HG03432 (cell line): ENCODE data around the gene RALGPS1.
"Not testable (repeated sequence)": the region's sequence is repeated elsewhere in the genome, so short reads cannot be mapped to it uniquely, and the experiment has no call there.

Experiments used
- ATAC-seq: cut with Tn5 transposase; IDR thresholded peaks from one replicate; pipeline ENCODE4 v1.9.1; 2021; ENCODE audit warnings: mild to moderate bottlenecking, moderate library complexity; ENCODE audit not compliant: unreplicated experiment

The RALGPS1 gene

GRCh38 chr9:127168756-127169574 lies 254.4 kb downstream of the RALGPS1 start:
- no peak for ATAC-seq

GRCh38 chr9:127169575-127169883 lies 254.9 kb downstream of the RALGPS1 start:
- ATAC-seq, result no peak

GRCh38 chr9:127170103-127170502 lies 255.5 kb downstream of the RALGPS1 start:
- no peak for ATAC-seq

GRCh38 chr9:127170652-127171051 lies 256.1 kb downstream of the RALGPS1 start:
- ATAC-seq, result no peak

GRCh38 chr9:127171348-127171747 lies 256.8 kb downstream of the RALGPS1 start:
- not testable (repeated sequence) for ATAC-seq

GRCh38 chr9:127172066-127172707 lies 257.6 kb downstream of the RALGPS1 start:
- no peak for ATAC-seq

GRCh38 chr9:127173063-127173462 lies 258.5 kb downstream of the RALGPS1 start:
- no peak for ATAC-seq

GRCh38 chr9:127174386-127175318 lies 260.1 kb downstream of the RALGPS1 start:
- ATAC-seq, result no peak

- no peak for ATAC-seq
Observed at GRCh38 chr9:127175319-127175715, 260.7 kb downstream of the RALGPS1 start.

GRCh38 chr9:127175764-127176163 lies 261.2 kb downstream of the RALGPS1 start:
- no peak for ATAC-seq

- ATAC-seq, result no peak
Observed at GRCh38 chr9:127176631-127177030, 262.0 kb downstream of the RALGPS1 start.

GRCh38 chr9:127177231-127177630 lies 262.6 kb downstream of the RALGPS1 start:
- ATAC-seq, result no peak

GRCh38 chr9:127177665-127178265 lies 263.2 kb downstream of the RALGPS1 start:
- no peak for ATAC-seq

GRCh38 chr9:127178686-127179632 lies 264.4 kb downstream of the RALGPS1 start:
- ATAC-seq, result no peak

- ATAC-seq, result no peak
Observed at GRCh38 chr9:127179633-127180441, 265.3 kb downstream of the RALGPS1 start.

GRCh38 chr9:127180457-127181314 lies 266.1 kb downstream of the RALGPS1 start:
- ATAC-seq, result no peak

- ATAC-seq, result no peak
Observed at GRCh38 chr9:127181315-127181580, 266.7 kb downstream of the RALGPS1 start.

- no peak for ATAC-seq
Observed at GRCh38 chr9:127181595-127182190, 267.1 kb downstream of the RALGPS1 start.
